ENCODE results near the gene AATK.

AATK gene

GRCh38 chr17:81097134-81097942, 68.7 kb downstream of the AATK start:
- H3K4me1 Mint-ChIP-seq = peaks cover 12% of the 10 kb centered on the region

DNA sequence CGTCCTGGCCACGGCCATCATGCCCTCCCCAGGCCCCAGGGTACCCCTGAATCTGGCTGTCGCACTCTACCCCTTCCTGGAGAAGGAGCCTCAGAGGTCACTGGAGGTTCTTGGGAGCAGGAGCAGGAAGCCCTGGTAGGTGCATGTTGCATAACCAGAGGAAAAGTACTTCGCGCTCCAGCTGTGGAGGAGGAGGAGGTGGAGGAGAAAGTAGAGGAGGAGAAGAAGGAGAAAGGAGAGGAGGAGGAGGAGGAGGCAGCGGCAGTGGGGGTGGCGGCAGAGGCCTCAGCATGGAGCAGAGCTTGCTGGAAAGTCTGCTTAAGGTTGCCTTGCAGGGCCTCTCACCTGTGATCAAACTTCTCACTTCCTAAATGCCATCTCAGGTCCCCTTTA, 69.3 kb downstream of the AATK start:
- Mint-ChIP-seq H3K36me3 (no peaks in the 10 kb centered on the region), H3K4me3 (no peak overlapping the region), H3K4me1 (peaks cover 10% of the 10 kb centered on the region), H3K9me3 (no peaks in the 10 kb centered on the region), H3K27me3 (peaks cover 16% of the 10 kb centered on the region), H3K27ac (no peak overlapping the region)
- no peak for ATAC-seq (ENCODE audit: low read depth)
- no peak for DNase-seq (ENCODE audit: low spot score in 2 of 2)

More at GRCh38 chr17:81097134-81097942, 68.7 kb downstream of the AATK start:
- H3K27ac Mint-ChIP-seq = no peak overlapping the region
- ATAC-seq (ENCODE audit: low read depth) (no peak), DNase-seq (ENCODE audit: low spot score in 2 of 2) (no peak)
- H3K4me3 Mint-ChIP-seq = no peak overlapping the region
- no peaks in the 10 kb centered on the region for H3K36me3 Mint-ChIP-seq
- peaks cover 16% of the 10 kb centered on the region for H3K27me3 Mint-ChIP-seq
- no peaks in the 10 kb centered on the region for H3K9me3 Mint-ChIP-seq

GRCh38 chr17:81095383-81095762, 70.6 kb downstream of the AATK start:
- no peaks in the 10 kb centered on the region for H3K36me3 Mint-ChIP-seq
- peaks cover 9% of the 10 kb centered on the region for H3K4me1 Mint-ChIP-seq
- peaks cover 16% of the 10 kb centered on the region for H3K27me3 Mint-ChIP-seq
- no peaks in the 10 kb centered on the region for H3K9me3 Mint-ChIP-seq
- no peak for DNase-seq (ENCODE audit: low spot score in 2 of 2)
- H3K4me3 Mint-ChIP-seq = peak overlapping the region; percentile 50
- H3K27ac Mint-ChIP-seq = peak overlapping the region; percentile 76
- peak; percentile 38 for ATAC-seq (ENCODE audit: low read depth)

- Mint-ChIP-seq H3K27ac (peak overlapping the region; percentile 24), H3K4me3 (no peak overlapping the region)
Observed at GRCh38 chr17:81094509-81095382, 71.3 kb downstream of the AATK start.

GRCh38 chr17:81093619-81094508, 72.2 kb downstream of the AATK start:
- no peak for DNase-seq (ENCODE audit: low spot score in 2 of 2)
- ATAC-seq (ENCODE audit: low read depth) = no peak
- peaks cover 12% of the 10 kb centered on the region for H3K27me3 Mint-ChIP-seq
- no peaks in the 10 kb centered on the region for H3K36me3 Mint-ChIP-seq
- H3K27ac Mint-ChIP-seq = peak overlapping the region; percentile 24
- no peaks in the 10 kb centered on the region for H3K9me3 Mint-ChIP-seq
- H3K4me3 Mint-ChIP-seq = no peak overlapping the region
- peaks cover 9% of the 10 kb centered on the region for H3K4me1 Mint-ChIP-seq

More at GRCh38 chr17:81094509-81095382, 71.3 kb downstream of the AATK start:
- Mint-ChIP-seq H3K4me1 (peaks cover 9% of the 10 kb centered on the region), H3K36me3 (no peaks in the 10 kb centered on the region), H3K27me3 (peaks cover 16% of the 10 kb centered on the region), H3K9me3 (no peaks in the 10 kb centered on the region)
- DNase-seq (ENCODE audit: low spot score in 2 of 2) (peak in 1 of 2 donors; percentile 41), ATAC-seq (ENCODE audit: low read depth) (peak; percentile 83)

- peaks cover 12% of the 10 kb centered on the region for H3K27me3 Mint-ChIP-seq
- H3K9me3 Mint-ChIP-seq = no peaks in the 10 kb centered on the region
- no peak overlapping the region for H3K27ac Mint-ChIP-seq
- DNase-seq (ENCODE audit: low spot score in 2 of 2) (no peak), ATAC-seq (ENCODE audit: low read depth) (no peak)
- H3K36me3 Mint-ChIP-seq = no peaks in the 10 kb centered on the region
- H3K4me3 Mint-ChIP-seq = no peak overlapping the region
- H3K4me1 Mint-ChIP-seq = peaks cover 9% of the 10 kb centered on the region
Observed at GRCh38 chr17:81092518-81093095, 73.4 kb downstream of the AATK start.

- no peak overlapping the region for H3K27ac Mint-ChIP-seq
- DNase-seq (ENCODE audit: low spot score in 2 of 2) = no peak
- no peaks in the 10 kb centered on the region for H3K36me3 Mint-ChIP-seq
- peaks cover 10% of the 10 kb centered on the region for H3K27me3 Mint-ChIP-seq
- H3K4me1 Mint-ChIP-seq = peaks cover 9% of the 10 kb centered on the region
- H3K4me3 Mint-ChIP-seq = no peak overlapping the region
- no peaks in the 10 kb centered on the region for H3K9me3 Mint-ChIP-seq
- no peak for ATAC-seq (ENCODE audit: low read depth)
Observed at GRCh38 chr17:81091774-81092517, 74.1 kb downstream of the AATK start.

GRCh38 chr17:81091154-81091553, 74.9 kb downstream of the AATK start:
- no peaks in the 10 kb centered on the region for H3K9me3 Mint-ChIP-seq
- H3K4me1 Mint-ChIP-seq = peaks cover 5% of the 10 kb centered on the region
- H3K27ac Mint-ChIP-seq = no peak overlapping the region
- peaks cover 5% of the 10 kb centered on the region for H3K27me3 Mint-ChIP-seq
- DNase-seq (ENCODE audit: low spot score in 2 of 2) = no peak
- H3K4me3 Mint-ChIP-seq = no peak overlapping the region
- no peak for ATAC-seq (ENCODE audit: low read depth)
- no peaks in the 10 kb centered on the region for H3K36me3 Mint-ChIP-seq

DNA sequence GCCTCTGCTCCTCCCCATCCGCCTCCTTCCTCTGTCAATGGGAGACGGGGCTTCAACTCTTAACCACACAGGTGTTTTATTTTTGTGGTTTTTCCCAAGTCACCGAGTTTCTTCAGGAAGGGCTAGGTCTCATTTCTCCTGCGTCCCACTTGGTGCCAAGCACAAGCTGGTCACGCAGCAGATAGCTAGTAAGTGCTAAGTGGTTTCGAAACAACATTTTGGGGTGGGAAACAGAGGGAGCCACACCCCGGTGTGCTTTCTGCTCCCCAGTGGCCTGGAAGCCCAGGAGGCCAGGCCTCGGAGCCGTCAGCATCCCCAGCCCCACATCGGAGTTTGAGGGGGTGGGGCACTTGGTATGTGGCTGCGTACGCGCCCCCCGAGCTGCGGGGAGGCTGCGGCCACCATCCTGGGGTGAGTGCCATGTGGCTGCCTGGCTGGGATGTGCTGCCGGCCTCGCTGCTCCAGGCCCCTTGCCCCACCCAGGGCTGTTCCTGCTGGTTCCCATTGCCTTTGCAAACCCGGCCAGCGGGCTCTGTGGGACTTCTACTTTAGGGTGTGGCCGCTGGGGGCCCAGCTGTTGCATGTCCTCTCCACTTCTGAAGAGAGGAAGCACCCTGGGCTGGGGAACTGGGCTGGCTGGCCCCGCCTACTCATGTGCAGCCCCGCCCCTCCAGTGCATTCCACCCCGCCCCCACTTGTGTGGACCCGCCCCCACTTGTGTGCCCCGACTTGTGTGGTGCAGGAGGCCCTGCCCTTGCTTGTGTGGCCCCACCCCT, 75.5 kb downstream of the AATK start:
- H3K27me3 Mint-ChIP-seq = peaks cover 4% of the 10 kb centered on the region
- peaks cover under 1% of the 10 kb centered on the region for H3K4me1 Mint-ChIP-seq
- H3K36me3 Mint-ChIP-seq = no peaks in the 10 kb centered on the region
- ATAC-seq (ENCODE audit: low read depth) (peak; percentile 12), DNase-seq (ENCODE audit: low spot score in 2 of 2) (no peak)
- H3K27ac Mint-ChIP-seq = no peak overlapping the region
- no peaks in the 10 kb centered on the region for H3K9me3 Mint-ChIP-seq
- H3K4me3 Mint-ChIP-seq = no peak overlapping the region

- Mint-ChIP-seq H3K4me1 (no peaks in the 10 kb centered on the region), H3K9me3 (no peaks in the 10 kb centered on the region), H3K27me3 (no peaks in the 10 kb centered on the region), H3K36me3 (no peaks in the 10 kb centered on the region), H3K4me3 (no peak overlapping the region), H3K27ac (no peak overlapping the region)
- ATAC-seq (ENCODE audit: low read depth) = no peak
- no peak for DNase-seq (ENCODE audit: low spot score in 2 of 2)
Observed at GRCh38 chr17:81086789-81087551, 79.1 kb downstream of the AATK start.

- ATAC-seq (ENCODE audit: low read depth) = no peak
- no peak for DNase-seq (ENCODE audit: low spot score in 2 of 2)
- Mint-ChIP-seq H3K27me3 (peaks cover 6% of the 10 kb centered on the region), H3K9me3 (no peaks in the 10 kb centered on the region), H3K36me3 (no peaks in the 10 kb centered on the region), H3K4me1 (no peaks in the 10 kb centered on the region), H3K4me3 (no peak overlapping the region), H3K27ac (no peak overlapping the region)
Observed at GRCh38 chr17:81085420-81085911, 80.6 kb downstream of the AATK start.

Data from memory B cell (primary cell).